ENCODE results near the gene LCAT.

Gene LCAT

GRCh38 chr16:67968400-67969253, 24.7 kb upstream of the LCAT start, which contains the start of gene SLC12A4:
TSS of gene SLC12A4 (minus strand) at chr16:67968637. CDS start at chr16:67968553, 84 bp downstream.
- DNase-seq (ENCODE audit: low read depth, low spot score) = no peak

DNA sequence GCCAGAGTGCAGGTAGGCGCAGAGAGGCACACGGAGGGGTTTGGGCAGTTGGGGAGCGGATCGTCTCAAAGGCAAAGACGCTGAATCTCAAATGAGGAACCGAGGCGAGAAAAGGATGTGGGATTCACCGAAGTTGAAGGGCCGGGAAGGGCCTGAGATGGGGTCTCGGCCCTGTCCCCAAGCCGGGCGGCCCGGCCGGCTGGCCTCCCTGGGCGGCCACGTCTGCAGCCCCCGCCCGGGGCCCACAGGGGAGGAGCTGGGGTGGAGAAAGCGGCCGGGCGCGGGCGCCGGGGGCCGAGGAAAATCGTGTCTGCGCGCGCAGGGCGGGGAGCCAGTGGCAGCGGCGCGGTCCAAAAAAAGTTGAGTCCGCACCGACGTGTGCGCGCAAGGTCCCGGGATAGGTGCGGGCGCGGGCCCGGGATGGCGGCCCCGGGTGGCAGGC, 24.1 kb upstream of the LCAT start:
- no peak for DNase-seq (ENCODE audit: low read depth, low spot score)

DNA sequence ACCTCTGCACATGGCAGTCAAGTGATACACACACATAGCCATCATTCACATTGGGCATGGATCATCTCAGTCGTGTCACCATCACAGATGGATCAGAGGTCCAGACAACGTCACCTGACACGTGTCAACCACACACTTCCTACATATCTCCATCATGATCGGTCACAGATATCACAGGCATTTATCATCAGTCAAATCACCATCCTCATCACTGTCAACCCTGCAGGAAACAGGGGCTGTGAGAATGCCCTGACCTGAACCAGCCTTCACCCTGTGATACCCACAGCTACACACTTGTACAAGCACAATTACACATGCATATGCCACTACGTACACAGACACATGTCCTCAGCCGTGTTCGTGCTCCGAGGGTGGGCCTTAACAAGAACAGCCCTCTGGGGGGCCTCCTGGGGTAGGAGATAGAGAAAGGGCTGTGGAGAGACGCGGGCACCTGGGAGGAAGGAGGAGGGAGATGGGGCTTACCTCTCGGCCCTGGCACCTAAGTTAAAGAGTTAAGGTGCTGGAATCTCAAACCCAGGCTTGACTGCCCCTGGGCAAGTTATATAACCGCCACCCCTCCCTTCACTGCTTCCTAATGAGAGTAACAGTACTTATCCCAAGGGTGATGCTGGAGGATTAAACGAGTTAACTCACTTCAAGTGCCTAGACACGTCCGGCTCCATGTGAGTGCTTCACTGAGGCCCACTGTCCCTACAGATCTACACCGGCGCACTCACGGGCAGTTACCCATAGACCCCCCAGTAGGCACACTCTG, 23.4 kb upstream of the LCAT start:
- no peak for DNase-seq (ENCODE audit: low read depth, low spot score)

DNA sequence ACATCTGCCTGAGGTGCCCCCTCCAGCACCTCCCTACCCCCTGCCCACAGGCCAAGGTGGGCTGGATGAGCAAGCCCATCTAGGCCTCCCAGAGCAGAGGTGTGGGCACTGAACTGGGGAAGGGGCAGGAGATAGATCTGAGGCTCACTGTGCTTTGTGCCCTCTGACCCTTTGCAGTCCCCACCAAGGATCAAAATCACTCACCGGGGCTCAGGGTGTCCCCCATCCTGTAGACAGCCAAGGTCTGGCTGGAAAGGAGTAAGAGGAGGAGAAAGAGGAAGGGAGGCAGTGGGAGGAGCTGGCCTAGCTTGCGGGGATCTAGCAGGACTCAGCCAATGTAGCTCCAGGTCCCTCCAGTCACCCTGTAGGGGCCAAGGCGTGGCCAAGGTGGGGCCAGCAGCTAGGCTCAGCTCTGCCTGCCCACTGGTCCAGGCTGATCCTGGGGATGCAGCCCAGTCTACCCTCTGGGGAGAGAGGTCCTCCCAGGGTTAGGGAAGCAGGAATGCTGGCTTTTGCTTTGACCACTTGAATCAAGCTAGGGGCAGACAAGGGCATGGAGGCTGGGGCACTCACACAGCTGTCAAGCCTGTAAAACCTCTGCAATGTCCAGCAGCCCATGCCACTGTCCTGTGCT, 22.7 kb upstream of the LCAT start:
- DNase-seq (ENCODE audit: low read depth, low spot score) = no peak

GRCh38 chr16:67965668-67966548, 22.0 kb upstream of the LCAT start:
- no peak for DNase-seq (ENCODE audit: low read depth, low spot score)

DNA sequence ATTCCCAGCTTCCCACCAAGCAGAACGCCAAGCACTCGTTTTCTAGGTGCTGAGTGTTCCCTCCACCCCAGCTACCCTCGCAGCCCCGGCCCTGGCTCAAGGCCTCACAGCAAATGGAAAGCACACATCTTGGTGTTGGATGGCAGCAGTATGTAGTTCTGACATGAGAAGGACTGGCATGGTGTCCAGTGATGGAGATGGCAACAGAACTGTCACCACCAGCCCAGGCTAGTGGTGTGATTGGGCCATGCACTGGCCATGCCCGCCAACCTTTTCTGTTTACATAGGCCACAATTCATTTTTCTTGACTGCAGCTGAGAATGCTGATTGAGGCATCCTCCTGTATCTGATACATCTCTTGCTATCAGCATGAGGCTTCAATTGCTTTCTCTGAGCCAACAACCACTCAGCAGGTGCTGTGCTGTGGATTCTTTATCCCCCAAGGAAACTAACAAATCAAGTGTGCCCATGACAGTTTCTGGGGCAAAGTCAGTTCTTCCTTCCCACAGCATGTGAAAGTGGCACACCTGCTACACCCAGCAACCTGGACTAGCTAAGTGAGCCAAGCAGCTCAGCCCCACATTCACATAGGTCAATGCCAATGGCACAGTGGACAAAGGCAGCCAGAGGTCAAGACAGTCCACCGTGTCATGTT, 20.7 kb upstream of the LCAT start:
- DNase-seq (ENCODE audit: low read depth, low spot score) = no peak

- no peak for DNase-seq (ENCODE audit: low read depth, low spot score)
Observed at GRCh38 chr16:67963662-67964321, 19.9 kb upstream of the LCAT start.

DNA sequence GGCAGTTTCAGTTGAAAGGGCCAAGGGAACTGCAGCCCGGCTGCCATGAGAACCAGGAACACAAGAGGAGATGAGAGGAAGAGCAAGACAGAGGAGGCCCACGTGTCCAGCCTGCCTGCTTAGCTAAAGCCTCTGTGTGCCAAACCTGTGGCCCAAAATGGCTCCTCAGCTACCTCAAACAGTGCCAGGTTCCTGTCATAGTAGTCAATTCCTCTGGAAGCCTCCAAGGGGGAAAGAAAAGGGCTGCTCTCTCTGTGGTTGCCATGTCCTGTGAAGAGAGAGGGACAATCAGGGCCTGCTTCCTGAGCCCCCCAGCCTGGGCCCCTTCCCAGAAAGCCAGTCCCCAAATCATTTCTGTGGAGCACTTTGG, 19.4 kb upstream of the LCAT start:
- no peak for DNase-seq (ENCODE audit: low read depth, low spot score)

GRCh38 chr16:67962135-67962534, 18.2 kb upstream of the LCAT start:
- DNase-seq (ENCODE audit: low read depth, low spot score) = no peak

DNA sequence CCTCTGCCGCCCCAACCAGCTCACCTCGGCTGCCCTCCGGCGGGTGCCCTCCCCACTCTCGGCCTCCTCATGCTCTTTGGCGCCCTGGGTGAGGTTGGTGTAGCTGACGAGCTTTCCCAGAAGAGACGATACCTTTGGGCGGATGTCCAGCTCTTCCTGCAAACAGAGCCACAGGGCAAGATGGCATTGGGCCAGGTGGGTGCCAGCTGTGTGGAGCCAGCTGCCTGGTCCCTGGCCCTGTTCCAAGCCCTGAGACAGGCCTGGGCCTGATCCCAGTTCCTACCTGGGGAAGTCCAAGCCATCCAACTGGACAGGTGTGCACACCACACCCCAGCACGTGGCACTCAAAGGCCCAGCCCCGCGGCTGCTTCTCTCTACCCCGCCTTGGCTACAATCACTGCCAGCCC, 17.6 kb upstream of the LCAT start:
- DNase-seq (ENCODE audit: low read depth, low spot score) = no peak

- DNase-seq (ENCODE audit: low read depth, low spot score) = no peak
Observed at GRCh38 chr16:67959536-67960329, 15.8 kb upstream of the LCAT start.

DNA sequence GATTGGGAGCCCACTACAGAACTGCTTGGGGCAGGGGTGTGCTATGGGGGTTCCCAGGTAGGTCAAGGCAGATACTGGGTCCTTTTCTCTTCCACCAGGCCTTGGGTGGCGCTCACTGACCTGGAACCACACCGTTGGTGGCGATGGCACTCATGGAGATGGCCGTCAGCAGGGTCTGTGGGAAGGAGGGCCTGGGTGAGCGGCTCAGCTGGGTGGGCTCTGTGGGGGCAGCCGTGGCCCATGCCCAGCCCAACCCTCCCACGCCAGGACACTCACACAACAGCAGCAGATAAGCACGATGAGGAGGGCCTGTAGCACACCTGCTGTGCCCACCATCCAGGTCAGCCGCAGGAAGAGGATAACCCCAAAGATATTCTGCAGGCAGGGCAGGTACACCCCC, 13.7 kb upstream of the LCAT start:
- DNase-seq (ENCODE audit: low read depth, low spot score) = no peak

GRCh38 chr16:67954421-67955196, 10.7 kb upstream of the LCAT start:
- DNase-seq (ENCODE audit: low read depth, low spot score) = no peak

DNA sequence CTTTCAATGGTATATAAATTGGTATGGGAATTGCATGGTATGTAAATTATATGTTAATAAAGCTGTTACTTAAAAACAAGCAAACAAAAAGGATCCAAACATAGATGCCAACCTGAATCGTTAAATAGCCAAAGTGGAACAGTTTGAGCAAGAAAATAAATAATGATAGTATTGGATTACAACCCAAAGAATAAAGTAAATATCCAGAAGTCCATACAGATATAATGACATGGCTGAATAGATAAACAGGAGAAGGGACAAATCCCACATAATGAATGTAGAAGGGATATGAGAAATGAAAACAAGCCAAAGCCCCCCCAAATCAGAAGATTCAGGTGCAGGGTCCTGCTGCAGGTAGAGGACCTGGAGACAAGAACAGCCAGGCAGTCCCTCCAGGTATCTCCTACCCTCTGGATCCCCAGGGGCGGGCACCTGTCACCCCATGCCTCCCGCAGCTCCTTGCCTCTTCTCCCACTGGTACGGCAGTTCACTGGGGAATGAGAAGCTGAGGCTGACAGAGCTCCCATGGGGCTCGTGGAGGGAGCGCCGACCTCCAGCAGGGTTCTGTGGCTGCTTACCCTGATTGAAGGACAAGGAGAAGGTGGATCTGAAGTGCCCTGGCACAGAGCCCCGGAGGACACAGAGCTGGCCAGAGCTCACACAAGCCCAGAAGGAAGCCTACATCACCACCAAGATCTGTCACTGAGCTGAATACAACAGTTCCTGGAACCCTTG, 9.9 kb upstream of the LCAT start:
- no peak for DNase-seq (ENCODE audit: low read depth, low spot score)

DNA sequence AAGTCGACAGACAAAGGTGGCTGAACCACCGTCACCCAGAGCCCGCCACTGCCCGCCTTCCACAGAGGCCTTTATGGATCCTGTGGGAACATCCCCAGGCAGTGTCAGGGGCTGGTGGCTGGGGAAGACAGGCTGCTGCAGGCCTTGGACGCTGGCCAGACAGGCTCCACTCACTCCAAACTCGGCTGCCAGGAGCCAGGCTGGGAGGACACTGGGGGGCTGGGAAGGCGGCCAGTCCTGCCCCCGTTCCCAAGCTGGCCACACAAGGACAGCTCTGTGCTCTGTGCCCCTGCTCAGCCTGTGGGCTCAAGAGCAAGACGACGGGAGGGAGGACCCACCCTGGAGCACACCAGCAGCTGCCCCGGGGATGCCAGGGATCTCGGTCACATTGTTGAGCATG, 7.6 kb upstream of the LCAT start:
- no peak for DNase-seq (ENCODE audit: low read depth, low spot score)

- no peak for DNase-seq (ENCODE audit: low read depth, low spot score)
Observed at GRCh38 chr16:67950335-67950843, 6.5 kb upstream of the LCAT start.

DNA sequence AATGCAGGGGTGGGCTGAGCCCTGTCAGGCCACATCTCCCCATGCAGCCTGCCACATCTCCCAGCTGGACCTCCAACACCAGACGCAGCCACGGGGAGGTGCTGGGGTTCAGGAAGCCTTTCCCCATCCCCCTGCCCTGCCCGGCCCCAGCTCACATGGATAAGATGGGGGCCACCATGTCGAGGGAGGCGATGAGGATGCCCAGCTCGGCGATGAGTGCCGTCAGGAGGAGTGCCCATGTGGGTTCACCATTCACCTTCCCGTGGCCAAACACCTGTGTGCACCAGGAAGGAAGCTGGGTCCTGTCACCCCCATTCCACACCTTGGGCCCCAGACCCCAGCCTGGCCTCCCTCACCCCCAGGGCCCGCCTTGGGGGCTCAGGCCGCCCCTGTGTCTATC, 5.7 kb upstream of the LCAT start:
- DNase-seq (ENCODE audit: low read depth, low spot score) = no peak

DNA sequence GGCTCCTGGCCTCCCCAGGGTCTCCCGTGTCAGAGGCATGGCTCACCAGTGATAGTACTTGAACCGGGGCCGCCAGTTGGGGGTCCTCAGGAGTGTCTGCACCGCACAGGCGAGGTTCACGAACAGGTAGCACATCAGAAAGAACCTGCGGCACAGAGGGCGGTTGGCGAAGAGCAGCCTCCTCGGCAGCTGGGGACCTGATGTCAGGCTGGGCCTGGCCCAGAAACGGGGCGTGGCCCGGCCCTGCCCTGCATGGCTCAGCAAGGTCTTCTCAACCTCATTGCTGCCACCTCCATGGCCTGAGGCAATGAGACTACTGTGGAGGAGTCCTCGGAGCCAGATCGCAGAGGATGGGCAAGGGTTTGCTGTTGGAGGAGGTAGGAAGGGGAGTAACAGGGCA, 4.1 kb upstream of the LCAT start:
- DNase-seq (ENCODE audit: low read depth, low spot score) = no peak

Data from smooth muscle cell of the brain vasculature (primary cell).